K562 (cell line): Measurements from ENCODE around the gene GLIS2. TPM values are rescaled to one million over a fixed set of nuclear protein-coding genes. Genes with fewer than 3 reads are reported as not detected.

Experiments used
- CBFA2T3 ChIP-seq: fragments of 450-650 bp; IDR thresholded peaks from 2 replicates; pipeline ENCODE4 v1.6.1; 2017
- CREBBP ChIP-seq: IDR thresholded peaks from one replicate; pipeline ENCODE4 v1.6.1; 2012; ENCODE audit warnings: low read depth, mild to moderate bottlenecking, control low read depth, inconsistent platforms, low read length
- CTBP1 ChIP-seq: fragments of 450-650 bp; IDR thresholded peaks from 2 replicates; pipeline ENCODE4 v1.6.1; 2016; ENCODE audit warnings: borderline replicate concordance
- GABPB1 ChIP-seq: sonication (generic); formaldehyde crosslinking; IDR thresholded peaks from 2 replicates; pipeline ENCODE4 v1.8.0; 2022; ENCODE audit warnings: mild to moderate bottlenecking, missing genetic modification reagents
- HDGF ChIP-seq: fragments of 450-650 bp; IDR thresholded peaks from 2 replicates; pipeline ENCODE4 v1.6.1; 2016
- HLTF ChIP-seq: fragments of 450-650 bp; IDR thresholded peaks from 2 replicates; pipeline ENCODE4 v1.6.1; 2016
- KDM4B ChIP-seq, 2 experiments: fragments of 450-650 bp in 1 of 2; sonication (generic) in 1 of 2; IDR thresholded peaks; 2 replicates each; pipeline ENCODE4 v1.6.1; 2016 to 2017; ENCODE audit warnings: borderline replicate concordance in 2 of 2, antibody characterized with exemption in 1 of 2, low read depth in 1 of 2, mild to moderate bottlenecking in 1 of 2
- PHF20 ChIP-seq: fragments of 450-650 bp; IDR thresholded peaks from 2 replicates; pipeline ENCODE4 v1.6.1; 2018; ENCODE audit not compliant: partially characterized antibody
- RBFOX2 ChIP-seq: fragments of 200-400 bp; formaldehyde crosslinking; IDR thresholded peaks from 2 replicates; pipeline ENCODE4 v1.6.1; 2017; ENCODE audit warnings: low read depth, mild to moderate bottlenecking, low read length, moderate library complexity
- SREBF1 ChIP-seq: fragments of 150-350 bp; IDR thresholded peaks from 2 replicates; pipeline ENCODE4 v1.6.1; 2014; ENCODE audit warnings: antibody characterized with exemption, low read depth, low read length, borderline replicate concordance
- TBL1XR1 ChIP-seq, 2 experiments: IDR thresholded peaks; 2 replicates each; pipeline ENCODE4 v1.6.1; 2012; ENCODE audit warnings: improper control_type of control experiment in 2 of 2, low read length in 2 of 2, mild to moderate bottlenecking in 1 of 2
- XRCC5 ChIP-seq: fragments of 200-400 bp; formaldehyde crosslinking; IDR thresholded peaks from 2 replicates; pipeline ENCODE4 v1.6.1; 2017; ENCODE audit warnings: low read depth, mild to moderate bottlenecking, low read length
- ZNF263 ChIP-seq: sonication (generic); formaldehyde crosslinking; IDR thresholded peaks from 2 replicates; pipeline ENCODE4 v1.8.0; 2022; ENCODE audit warnings: mild to moderate bottlenecking, missing genetic modification reagents, borderline replicate concordance
- ZNF324 ChIP-seq: fragments of 250-450 bp; sonication (Bioruptor Pico); IDR thresholded peaks from 2 replicates; pipeline ENCODE4 v1.4.0; 2020; ENCODE audit warnings: mild to moderate bottlenecking
- polyA plus RNA-seq, 8 experiments: library from polyadenylated mRNA; depleted of rRNA in 4 of 8; stranded (reverse) in 5 of 8; unstranded in 3 of 8; fragments of >200 nt; fragmentation: Nextera tagmentation in 2 of 8; fragmentation: Illumina TruSeq in 1 of 8; extraction: Ambion mirVana in 2 of 8; extraction: Trizol in 1 of 8; gene quantifications; 2 replicates each; pipeline versions ENCODE4 v1.2.1 to v1.2.3, GENCODE V29; 2011 to 2014; ENCODE audit warnings: inconsistent platforms in 1 of 8, missing spikeins in 1 of 8
- total RNA-seq, 7 experiments: library from RNA; depleted of rRNA in 6 of 7; stranded (reverse); fragments of >200 nt in 6 of 7; fragmentation: Illumina TruSeq in 2 of 7; extraction: Trizol in 2 of 7; gene quantifications; 2 replicates each; pipeline versions ENCODE4 v1.2.1 to v1.2.3, GENCODE V29; 2011 to 2021; ENCODE audit warnings: low replicate concordance in 1 of 7
- TF ChIP-seq, protein P1 (sequence below), 2 experiments: fragments of 450-650 bp in 1 of 2; IDR thresholded peaks; 2 replicates each; pipeline ENCODE4 v1.6.1; 2011 to 2017; ENCODE audit warnings: low read depth in 2 of 2, antibody characterized with exemption in 1 of 2, borderline replicate concordance in 1 of 2, low read length in 1 of 2, mild to moderate bottlenecking in 1 of 2, mixed read lengths in 1 of 2; ENCODE audit not compliant: control insufficient read depth in 1 of 2
- TF ChIP-seq, protein P2 (sequence below): fragments of 150-350 bp; conservative IDR thresholded peaks from 2 replicates; pipeline ENCODE4 v1.6.1; 2014; ENCODE audit warnings: low read length
- TF ChIP-seq, protein P3 (sequence below): IDR thresholded peaks from 2 replicates; pipeline ENCODE4 v1.6.1; 2011; ENCODE audit warnings: borderline replicate concordance, low read depth, mild to moderate bottlenecking, moderate library complexity, low read length; ENCODE audit not compliant: insufficient read depth, poor library complexity, severe bottlenecking

The GLIS2 gene
- total and polyA plus RNA-seq, 9 of the 15 experiments (the other 6 are each of a cell fraction or from before 2014, with no cell fraction given) = 0.10 to 9.0 (median 0.57) TPM

DNA sequence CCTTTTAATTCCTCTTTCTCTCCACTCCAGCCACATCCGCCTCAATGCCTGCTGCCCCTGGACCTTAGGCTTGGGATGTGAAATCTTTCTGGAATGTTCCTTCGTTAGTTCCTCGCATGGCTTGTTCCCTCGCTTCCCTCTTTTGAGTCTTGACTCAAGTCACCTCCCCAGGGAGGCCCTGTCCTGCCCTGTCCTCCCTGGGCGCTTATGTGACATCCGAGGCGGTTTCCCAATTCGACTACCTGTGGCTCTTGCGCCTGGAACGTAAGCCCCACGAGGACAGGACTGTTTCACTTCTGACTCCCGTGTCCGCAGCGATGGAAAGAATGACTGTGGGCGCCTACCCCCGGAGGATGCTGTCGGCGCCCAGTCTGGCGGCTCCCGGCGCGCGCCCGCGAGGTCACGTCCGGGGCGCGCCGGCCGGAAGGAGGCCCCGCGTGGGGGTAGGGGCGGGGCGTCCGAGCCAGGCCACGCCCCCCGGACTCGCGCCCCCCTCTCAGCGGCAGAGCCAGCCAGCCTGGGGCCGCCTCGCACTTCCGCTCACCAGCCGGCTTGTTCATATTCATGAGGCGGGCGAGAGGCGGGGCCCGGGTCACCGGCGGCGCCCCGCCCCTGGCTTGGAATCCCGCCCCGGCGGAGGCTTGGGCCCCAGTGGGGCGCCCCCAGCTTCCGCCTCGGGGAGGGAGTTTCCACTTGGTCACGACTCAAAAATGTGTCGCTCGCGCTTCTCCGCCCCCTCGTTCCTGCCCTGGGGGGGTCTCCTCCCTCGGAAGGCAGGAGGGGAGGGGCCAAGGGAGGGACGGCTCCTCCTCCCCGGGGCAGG is 8.4 kb upstream of the GLIS2 start (continued):
- TF ChIP-seq, protein P1, sequence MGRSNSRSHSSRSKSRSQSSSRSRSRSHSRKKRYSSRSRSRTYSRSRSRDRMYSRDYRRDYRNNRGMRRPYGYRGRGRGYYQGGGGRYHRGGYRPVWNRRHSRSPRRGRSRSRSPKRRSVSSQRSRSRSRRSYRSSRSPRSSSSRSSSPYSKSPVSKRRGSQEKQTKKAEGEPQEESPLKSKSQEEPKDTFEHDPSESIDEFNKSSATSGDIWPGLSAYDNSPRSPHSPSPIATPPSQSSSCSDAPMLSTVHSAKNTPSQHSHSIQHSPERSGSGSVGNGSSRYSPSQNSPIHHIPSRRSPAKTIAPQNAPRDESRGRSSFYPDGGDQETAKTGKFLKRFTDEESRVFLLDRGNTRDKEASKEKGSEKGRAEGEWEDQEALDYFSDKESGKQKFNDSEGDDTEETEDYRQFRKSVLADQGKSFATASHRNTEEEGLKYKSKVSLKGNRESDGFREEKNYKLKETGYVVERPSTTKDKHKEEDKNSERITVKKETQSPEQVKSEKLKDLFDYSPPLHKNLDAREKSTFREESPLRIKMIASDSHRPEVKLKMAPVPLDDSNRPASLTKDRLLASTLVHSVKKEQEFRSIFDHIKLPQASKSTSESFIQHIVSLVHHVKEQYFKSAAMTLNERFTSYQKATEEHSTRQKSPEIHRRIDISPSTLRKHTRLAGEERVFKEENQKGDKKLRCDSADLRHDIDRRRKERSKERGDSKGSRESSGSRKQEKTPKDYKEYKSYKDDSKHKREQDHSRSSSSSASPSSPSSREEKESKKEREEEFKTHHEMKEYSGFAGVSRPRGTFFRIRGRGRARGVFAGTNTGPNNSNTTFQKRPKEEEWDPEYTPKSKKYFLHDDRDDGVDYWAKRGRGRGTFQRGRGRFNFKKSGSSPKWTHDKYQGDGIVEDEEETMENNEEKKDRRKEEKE (IDR thresholded peaks at IDR 0.05; ENCODE audit: borderline replicate concordance in 1 of 2, control insufficient read depth in 1 of 2, low read depth in 2 of 2, low read length in 1 of 2) = no peak
- TF ChIP-seq RBFOX2 (peak; percentile 91), CBFA2T3 (0 out of 2 replicates have a peak, but pooled peaks have one; percentile 3), XRCC5 (0 out of 2 replicates have a peak, but pooled peaks have one; percentile 15), SREBF1 (no peak), CTBP1 (peak; percentile 83), ZNF263 (CRISPR knock-in tag) (peak; percentile 31; the same call in 1 of the 2 replicates), ZNF324 (CRISPR knock-in tag) (no peak), HLTF (0 out of 2 replicates have a peak, but pooled peaks have one; percentile 15), CREBBP (no peak), TBL1XR1 (IDR thresholded peaks at IDR 0.05; ENCODE audit: low read length in 2 of 2) (peak in 1 of 2 experiments; percentile 64; a peak in 1 of 4 replicates), GABPB1 (CRISPR knock-in tag) (peak; percentile 82; the same call in 1 of the 2 replicates), KDM4B (IDR thresholded peaks at IDR 0.05; ENCODE audit: borderline replicate concordance in 2 of 2, low read depth in 1 of 2) (peak in 1 of 2 experiments; percentile 76; a peak in 1 of 4 replicates), PHF20 (peak; percentile 90), HDGF (peak; percentile 32; the same call in 1 of the 2 replicates)
- TF ChIP-seq, protein P2, sequence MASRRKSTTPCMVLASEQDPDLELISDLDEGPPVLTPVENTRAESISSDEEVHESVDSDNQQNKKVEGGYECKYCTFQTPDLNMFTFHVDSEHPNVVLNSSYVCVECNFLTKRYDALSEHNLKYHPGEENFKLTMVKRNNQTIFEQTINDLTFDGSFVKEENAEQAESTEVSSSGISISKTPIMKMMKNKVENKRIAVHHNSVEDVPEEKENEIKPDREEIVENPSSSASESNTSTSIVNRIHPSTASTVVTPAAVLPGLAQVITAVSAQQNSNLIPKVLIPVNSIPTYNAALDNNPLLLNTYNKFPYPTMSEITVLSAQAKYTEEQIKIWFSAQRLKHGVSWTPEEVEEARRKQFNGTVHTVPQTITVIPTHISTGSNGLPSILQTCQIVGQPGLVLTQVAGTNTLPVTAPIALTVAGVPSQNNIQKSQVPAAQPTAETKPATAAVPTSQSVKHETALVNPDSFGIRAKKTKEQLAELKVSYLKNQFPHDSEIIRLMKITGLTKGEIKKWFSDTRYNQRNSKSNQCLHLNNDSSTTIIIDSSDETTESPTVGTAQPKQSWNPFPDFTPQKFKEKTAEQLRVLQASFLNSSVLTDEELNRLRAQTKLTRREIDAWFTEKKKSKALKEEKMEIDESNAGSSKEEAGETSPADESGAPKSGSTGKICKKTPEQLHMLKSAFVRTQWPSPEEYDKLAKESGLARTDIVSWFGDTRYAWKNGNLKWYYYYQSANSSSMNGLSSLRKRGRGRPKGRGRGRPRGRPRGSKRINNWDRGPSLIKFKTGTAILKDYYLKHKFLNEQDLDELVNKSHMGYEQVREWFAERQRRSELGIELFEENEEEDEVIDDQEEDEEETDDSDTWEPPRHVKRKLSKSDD = no peak
- TF ChIP-seq, protein P3, sequence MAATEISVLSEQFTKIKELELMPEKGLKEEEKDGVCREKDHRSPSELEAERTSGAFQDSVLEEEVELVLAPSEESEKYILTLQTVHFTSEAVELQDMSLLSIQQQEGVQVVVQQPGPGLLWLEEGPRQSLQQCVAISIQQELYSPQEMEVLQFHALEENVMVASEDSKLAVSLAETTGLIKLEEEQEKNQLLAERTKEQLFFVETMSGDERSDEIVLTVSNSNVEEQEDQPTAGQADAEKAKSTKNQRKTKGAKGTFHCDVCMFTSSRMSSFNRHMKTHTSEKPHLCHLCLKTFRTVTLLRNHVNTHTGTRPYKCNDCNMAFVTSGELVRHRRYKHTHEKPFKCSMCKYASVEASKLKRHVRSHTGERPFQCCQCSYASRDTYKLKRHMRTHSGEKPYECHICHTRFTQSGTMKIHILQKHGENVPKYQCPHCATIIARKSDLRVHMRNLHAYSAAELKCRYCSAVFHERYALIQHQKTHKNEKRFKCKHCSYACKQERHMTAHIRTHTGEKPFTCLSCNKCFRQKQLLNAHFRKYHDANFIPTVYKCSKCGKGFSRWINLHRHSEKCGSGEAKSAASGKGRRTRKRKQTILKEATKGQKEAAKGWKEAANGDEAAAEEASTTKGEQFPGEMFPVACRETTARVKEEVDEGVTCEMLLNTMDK = no peak
